ENCODE measurements around the gene AGO4. TPM values are rescaled to one million over a fixed set of nuclear protein-coding genes. Genes with fewer than 3 reads are reported as not detected.

Gene AGO4
- total and polyA plus RNA-seq, 2 donors (not counting 1 experiment from before 2014, with no cell fraction given): 7.8 to 22.6 TPM

GRCh38 chr1:35893051-35893879 is 85.4 kb downstream of the AGO4 start:
- peak overlapping the region; percentile 71 to 93 for H3K27ac ChIP-seq (ENCODE audit: low read length in 2 of 2)

More at GRCh38 chr1:35893051-35893879, 85.4 kb downstream of the AGO4 start:
- no peak overlapping the region for H3K9ac ChIP-seq (ENCODE audit: low read length)
- H3K4me1 ChIP-seq (ENCODE audit: control insufficient read depth in 2 of 2, insufficient read depth in 2 of 2, low read length in 2 of 2): peaks cover 21 to 25% of the 10 kb centered on the region in 2 donors
- H3K9me3 ChIP-seq (ENCODE audit: control extremely low read depth in 1 of 3, control insufficient read depth in 2 of 3, insufficient read depth in 1 of 3, low read length in 2 of 3): no peaks in the 10 kb centered on the region
- 94% methylated on average over 8 of the region's 14 CpGs for WGBS (ENCODE audit: insufficient coverage)
- ATAC-seq (ENCODE audit: low read depth) (no peak), DNase-seq (no peak)
- peaks cover 2% of the 10 kb centered on the region for H3K79me2 ChIP-seq (ENCODE audit: control insufficient read depth, insufficient read depth, low read length)
- ChIA-PET CTCF (interaction anchor here (1.0 to 2.8 kb wide), 4 partner anchors 9 to 22 kb away, joined by 3 to 15 read pairs (median 4); partner anchors contain the start of gene AGO1), POLR2A (interaction anchor here (0.9 kb wide), 1 partner anchor 10 kb away, joined by 3 read pairs; the partner anchor contains the start of gene AGO1)
- peak overlapping the region; percentile 96 for H3K27ac Mint-ChIP-seq
- H3K36me3 ChIP-seq (replicated peaks in 1 of 2; ENCODE audit: control extremely low read depth in 1 of 2, control insufficient read depth in 1 of 2, extremely low read depth in 1 of 2, insufficient read depth in 2 of 2, low read length in 1 of 2): peaks cover 0 to 45% of the 10 kb centered on the region in 2 experiments
- H4K20me1 ChIP-seq (ENCODE audit: control insufficient read depth, insufficient read depth, low read length, poor library complexity, severe bottlenecking): peaks cover 2% of the 10 kb centered on the region
- H3K27me3 Mint-ChIP-seq: no peaks in the 10 kb centered on the region
- H3K4me3 ChIP-seq (ENCODE audit: control extremely low read depth in 1 of 5, extremely low read depth in 1 of 5, insufficient read depth in 1 of 5, low read depth in 2 of 5, low read length in 4 of 5): no peak overlapping the region
- intact Hi-C loops (cut with micrococcal nuclease): no loop called here
- peaks cover 36% of the 10 kb centered on the region for H3K4me1 Mint-ChIP-seq
- no peaks in the 10 kb centered on the region for H3K27me3 ChIP-seq (replicated peaks in 1 of 4; ENCODE audit: control extremely low read depth in 1 of 4, control insufficient read depth in 3 of 4, insufficient read depth in 4 of 4, low read length in 3 of 4)
- no peak overlapping the region for H3K4me3 Mint-ChIP-seq
- TF ChIP-seq CTCF (IDR thresholded peaks at IDR 0.05) (no peak), EZH2 (IDR thresholded peaks at IDR 0.05; ENCODE audit: borderline replicate concordance, insufficient read depth, low read depth, low read length, poor library complexity, severe bottlenecking) (no peak)
- H2AFZ ChIP-seq (ENCODE audit: insufficient read depth, low read depth, low read length, poor library complexity, severe bottlenecking): peak overlapping the region; percentile 59
- H3K4me2 ChIP-seq (replicated peaks; ENCODE audit: low read depth, low read length, poor library complexity, severe bottlenecking): peak overlapping the region; percentile 50
- no peaks in the 10 kb centered on the region for H3K9me3 Mint-ChIP-seq (ENCODE audit: insufficient read depth)
